ENCODE data around the gene CD7.

- TF ChIP-seq CTCF (IDR thresholded peaks at IDR 0.05; ENCODE audit: low read depth, low read length) = no peak
- no peak for TF ChIP-seq EZH2phosphoT487 (IDR thresholded peaks at IDR 0.05; ENCODE audit: low read depth)
Observed at GRCh38 chr17:82313195-82314011, 4.0 kb downstream of the CD7 start.
